HCT116 (cell line): Measurements from ENCODE around the gene H19.

Experiments
- SP1 ChIP-seq: IDR thresholded peaks from 2 replicates; pipeline ENCODE4 v1.6.1; 2012; ENCODE audit warnings: low read depth
- TF ChIP-seq, protein P1 (sequence below), 3 experiments: fragments of 200-600 bp in 1 of 3; sonication (generic) in 1 of 3; IDR thresholded peaks in 2 of 3; conservative IDR thresholded peaks in 1 of 3; 2 replicates each; pipeline ENCODE4 v1.5.1; 2012 to 2017; ENCODE audit warnings: low read depth in 2 of 3, low read length in 2 of 3, antibody characterized with exemption in 1 of 3, borderline replicate concordance in 1 of 3, control low read depth in 1 of 3, mild to moderate bottlenecking in 1 of 3, mixed read lengths in 1 of 3, mixed run types in 1 of 3, moderate library complexity in 1 of 3; ENCODE audit not compliant: insufficient read depth in 1 of 3
- TF ChIP-seq, protein P2 (sequence below): IDR thresholded peaks from 2 replicates; pipeline ENCODE4 v1.6.1; 2012; ENCODE audit warnings: low read depth

DNA sequence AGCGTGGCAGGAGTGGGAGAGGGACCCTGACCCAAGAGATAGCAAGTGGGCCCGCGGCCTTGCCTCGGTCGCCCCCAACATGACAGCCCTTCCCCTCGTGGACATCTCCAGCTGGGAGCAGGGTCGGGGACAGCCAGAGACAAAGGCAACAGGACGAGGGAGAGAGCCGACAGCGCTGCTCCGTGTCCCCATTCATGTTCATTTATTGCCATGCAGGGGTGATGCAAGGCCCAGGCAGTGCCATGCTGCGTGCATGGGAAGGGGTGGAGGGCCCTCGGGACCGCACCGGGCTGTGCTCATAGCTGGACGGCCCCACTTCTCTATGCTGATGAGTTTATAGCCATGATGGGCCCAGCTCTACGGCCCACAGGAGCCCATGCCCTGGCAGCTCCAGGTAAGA, 37.9 kb downstream of the H19 start:
- TF ChIP-seq, protein P1, sequence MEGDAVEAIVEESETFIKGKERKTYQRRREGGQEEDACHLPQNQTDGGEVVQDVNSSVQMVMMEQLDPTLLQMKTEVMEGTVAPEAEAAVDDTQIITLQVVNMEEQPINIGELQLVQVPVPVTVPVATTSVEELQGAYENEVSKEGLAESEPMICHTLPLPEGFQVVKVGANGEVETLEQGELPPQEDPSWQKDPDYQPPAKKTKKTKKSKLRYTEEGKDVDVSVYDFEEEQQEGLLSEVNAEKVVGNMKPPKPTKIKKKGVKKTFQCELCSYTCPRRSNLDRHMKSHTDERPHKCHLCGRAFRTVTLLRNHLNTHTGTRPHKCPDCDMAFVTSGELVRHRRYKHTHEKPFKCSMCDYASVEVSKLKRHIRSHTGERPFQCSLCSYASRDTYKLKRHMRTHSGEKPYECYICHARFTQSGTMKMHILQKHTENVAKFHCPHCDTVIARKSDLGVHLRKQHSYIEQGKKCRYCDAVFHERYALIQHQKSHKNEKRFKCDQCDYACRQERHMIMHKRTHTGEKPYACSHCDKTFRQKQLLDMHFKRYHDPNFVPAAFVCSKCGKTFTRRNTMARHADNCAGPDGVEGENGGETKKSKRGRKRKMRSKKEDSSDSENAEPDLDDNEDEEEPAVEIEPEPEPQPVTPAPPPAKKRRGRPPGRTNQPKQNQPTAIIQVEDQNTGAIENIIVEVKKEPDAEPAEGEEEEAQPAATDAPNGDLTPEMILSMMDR (IDR thresholded peaks at IDR 0.05 in 2 of 3, conservative IDR thresholded peaks at IDR 0.05 in 1 of 3; ENCODE audit: borderline replicate concordance in 1 of 3, insufficient read depth in 1 of 3, low read depth in 2 of 3, low read length in 2 of 3), result no peak
- no peak for TF ChIP-seq SP1
- TF ChIP-seq, protein P2, sequence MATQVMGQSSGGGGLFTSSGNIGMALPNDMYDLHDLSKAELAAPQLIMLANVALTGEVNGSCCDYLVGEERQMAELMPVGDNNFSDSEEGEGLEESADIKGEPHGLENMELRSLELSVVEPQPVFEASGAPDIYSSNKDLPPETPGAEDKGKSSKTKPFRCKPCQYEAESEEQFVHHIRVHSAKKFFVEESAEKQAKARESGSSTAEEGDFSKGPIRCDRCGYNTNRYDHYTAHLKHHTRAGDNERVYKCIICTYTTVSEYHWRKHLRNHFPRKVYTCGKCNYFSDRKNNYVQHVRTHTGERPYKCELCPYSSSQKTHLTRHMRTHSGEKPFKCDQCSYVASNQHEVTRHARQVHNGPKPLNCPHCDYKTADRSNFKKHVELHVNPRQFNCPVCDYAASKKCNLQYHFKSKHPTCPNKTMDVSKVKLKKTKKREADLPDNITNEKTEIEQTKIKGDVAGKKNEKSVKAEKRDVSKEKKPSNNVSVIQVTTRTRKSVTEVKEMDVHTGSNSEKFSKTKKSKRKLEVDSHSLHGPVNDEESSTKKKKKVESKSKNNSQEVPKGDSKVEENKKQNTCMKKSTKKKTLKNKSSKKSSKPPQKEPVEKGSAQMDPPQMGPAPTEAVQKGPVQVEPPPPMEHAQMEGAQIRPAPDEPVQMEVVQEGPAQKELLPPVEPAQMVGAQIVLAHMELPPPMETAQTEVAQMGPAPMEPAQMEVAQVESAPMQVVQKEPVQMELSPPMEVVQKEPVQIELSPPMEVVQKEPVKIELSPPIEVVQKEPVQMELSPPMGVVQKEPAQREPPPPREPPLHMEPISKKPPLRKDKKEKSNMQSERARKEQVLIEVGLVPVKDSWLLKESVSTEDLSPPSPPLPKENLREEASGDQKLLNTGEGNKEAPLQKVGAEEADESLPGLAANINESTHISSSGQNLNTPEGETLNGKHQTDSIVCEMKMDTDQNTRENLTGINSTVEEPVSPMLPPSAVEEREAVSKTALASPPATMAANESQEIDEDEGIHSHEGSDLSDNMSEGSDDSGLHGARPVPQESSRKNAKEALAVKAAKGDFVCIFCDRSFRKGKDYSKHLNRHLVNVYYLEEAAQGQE, result no peak
